Activated naive CD8-positive, alpha-beta T cell treated with anti-CD3 and anti-CD28 coated beads for 36 hours (primary cell): ENCODE data around the gene TAF11L3. TPM values are rescaled to one million over a fixed set of nuclear protein-coding genes. Genes with fewer than 3 reads are reported as not detected.
"Not testable (repeated sequence)": the region's sequence is repeated elsewhere in the genome, so short reads cannot be mapped to it uniquely, and the experiment has no call there.

Experiments used
- DNase-seq: peaks from one replicate; pipeline ENCODE4 v3.0.0; 2021
- H3K27ac Mint-ChIP-seq: one replicate; pipeline ENCODE4 v1.8.0; 2022; ENCODE audit warnings: mild to moderate bottlenecking, moderate library complexity, mixed read lengths
- H3K27me3 Mint-ChIP-seq: one replicate; pipeline ENCODE4 v1.8.0; 2022; ENCODE audit warnings: mild to moderate bottlenecking, mixed read lengths
- H3K36me3 Mint-ChIP-seq: one replicate; pipeline ENCODE4 v1.8.0; 2021; ENCODE audit warnings: mild to moderate bottlenecking, mixed read lengths
- H3K4me1 Mint-ChIP-seq: one replicate; pipeline ENCODE4 v1.8.0; 2021; ENCODE audit warnings: mixed read lengths
- H3K4me3 Mint-ChIP-seq: one replicate; pipeline ENCODE4 v1.8.0; 2022; ENCODE audit warnings: mild to moderate bottlenecking, moderate library complexity, mixed read lengths
- H3K9me3 Mint-ChIP-seq: one replicate; pipeline ENCODE4 v1.8.0; 2022; ENCODE audit warnings: mixed read lengths
- total RNA-seq, 2 experiments: library from RNA; stranded (reverse); gene quantifications; one replicate each; pipeline ENCODE4 v1.2.3, GENCODE V29; 2021

Gene TAF11L3
- not detected for total RNA-seq

GRCh38 chr5:17518067-17518466 is at the start of gene TAF11L3:
Gene TAF11L3, plus strand, starts transcription at chr5:17518367.
- H3K27ac Mint-ChIP-seq, DNase-seq, H3K4me3 Mint-ChIP-seq, H3K9me3 Mint-ChIP-seq, H3K27me3 Mint-ChIP-seq, H3K36me3 Mint-ChIP-seq, H3K4me1 Mint-ChIP-seq: not testable (repeated sequence)

- Mint-ChIP-seq H3K4me1 (no peaks in the 10 kb centered on the region), H3K27me3 (no peaks in the 10 kb centered on the region), H3K4me3 (no peak overlapping the region), H3K36me3 (no peaks in the 10 kb centered on the region), H3K9me3 (no peaks in the 10 kb centered on the region), H3K27ac (no peak overlapping the region)
- no peak for DNase-seq
These were observed 48.1 kb upstream of the TAF11L3 start for GRCh38 chr5:17470064-17470463.

GRCh38 chr5:17475064-17475463 is 43.1 kb upstream of the TAF11L3 start:
- not testable (repeated sequence) for H3K4me3 Mint-ChIP-seq, H3K27ac Mint-ChIP-seq, H3K4me1 Mint-ChIP-seq, H3K9me3 Mint-ChIP-seq, H3K36me3 Mint-ChIP-seq, DNase-seq, H3K27me3 Mint-ChIP-seq

GRCh38 chr5:17477043-17477442 is 41.1 kb upstream of the TAF11L3 start:
- Mint-ChIP-seq H3K27ac (no peak overlapping the region), H3K4me1 (no peaks in the 10 kb centered on the region), H3K27me3 (no peaks in the 10 kb centered on the region), H3K4me3 (no peak overlapping the region), H3K9me3 (no peaks in the 10 kb centered on the region), H3K36me3 (no peaks in the 10 kb centered on the region)
- DNase-seq, result no peak

GRCh38 chr5:17477573-17478265 is 40.4 kb upstream of the TAF11L3 start:
- Mint-ChIP-seq H3K4me3 (no peak overlapping the region), H3K4me1 (no peaks in the 10 kb centered on the region), H3K36me3 (no peaks in the 10 kb centered on the region), H3K27me3 (no peaks in the 10 kb centered on the region), H3K27ac (no peak overlapping the region), H3K9me3 (no peaks in the 10 kb centered on the region)
- DNase-seq, result no peak

GRCh38 chr5:17481378-17481777 is 36.8 kb upstream of the TAF11L3 start:
- Mint-ChIP-seq H3K27ac (no peak overlapping the region), H3K4me3 (no peak overlapping the region), H3K4me1 (no peaks in the 10 kb centered on the region)

GRCh38 chr5:17482790-17483189 is 35.4 kb upstream of the TAF11L3 start:
- Mint-ChIP-seq H3K4me1 (no peaks in the 10 kb centered on the region), H3K36me3 (no peaks in the 10 kb centered on the region), H3K27me3 (no peaks in the 10 kb centered on the region), H3K4me3 (no peak overlapping the region), H3K27ac (no peak overlapping the region), H3K9me3 (no peaks in the 10 kb centered on the region)
- no peak for DNase-seq

More at GRCh38 chr5:17481378-17481777, 36.8 kb upstream of the TAF11L3 start:
- no peak for DNase-seq
- no peaks in the 10 kb centered on the region for H3K9me3 Mint-ChIP-seq
- H3K36me3 Mint-ChIP-seq, result no peaks in the 10 kb centered on the region
- H3K27me3 Mint-ChIP-seq, result no peaks in the 10 kb centered on the region

GRCh38 chr5:17486464-17487173 is 31.5 kb upstream of the TAF11L3 start:
- not testable (repeated sequence) for H3K4me1 Mint-ChIP-seq, H3K36me3 Mint-ChIP-seq, H3K9me3 Mint-ChIP-seq, H3K27ac Mint-ChIP-seq, H3K27me3 Mint-ChIP-seq, H3K4me3 Mint-ChIP-seq, DNase-seq

GRCh38 chr5:17487174-17487512 is 31.0 kb upstream of the TAF11L3 start:
- H3K4me1 Mint-ChIP-seq, result no peaks in the 10 kb centered on the region
- no peak overlapping the region for H3K27ac Mint-ChIP-seq
- no peaks in the 10 kb centered on the region for H3K27me3 Mint-ChIP-seq
- no peaks in the 10 kb centered on the region for H3K36me3 Mint-ChIP-seq
- no peaks in the 10 kb centered on the region for H3K9me3 Mint-ChIP-seq
- no peak for DNase-seq
- no peak overlapping the region for H3K4me3 Mint-ChIP-seq

- not testable (repeated sequence) for H3K9me3 Mint-ChIP-seq, H3K27me3 Mint-ChIP-seq, H3K27ac Mint-ChIP-seq, H3K4me1 Mint-ChIP-seq, H3K36me3 Mint-ChIP-seq, H3K4me3 Mint-ChIP-seq, DNase-seq
These were observed 26.9 kb upstream of the TAF11L3 start for GRCh38 chr5:17491257-17491656.

- Mint-ChIP-seq H3K36me3 (no peaks in the 10 kb centered on the region), H3K4me1 (no peaks in the 10 kb centered on the region), H3K27me3 (no peaks in the 10 kb centered on the region), H3K27ac (no peak overlapping the region), H3K9me3 (peaks cover 1% of the 10 kb centered on the region), H3K4me3 (no peak overlapping the region)
- no peak for DNase-seq
These were observed 25.4 kb upstream of the TAF11L3 start for GRCh38 chr5:17492770-17493169.

- H3K4me1 Mint-ChIP-seq, result no peaks in the 10 kb centered on the region
- no peak overlapping the region for H3K27ac Mint-ChIP-seq
These were observed 20.7 kb upstream of the TAF11L3 start for GRCh38 chr5:17497446-17497845.

GRCh38 chr5:17497931-17498330 is 20.2 kb upstream of the TAF11L3 start, which contains the start of gene TAF11L2:
Gene TAF11L2, plus strand, starts transcription at chr5:17498231.
- H3K27ac Mint-ChIP-seq, H3K4me1 Mint-ChIP-seq, H3K9me3 Mint-ChIP-seq, DNase-seq, H3K36me3 Mint-ChIP-seq, H3K4me3 Mint-ChIP-seq, H3K27me3 Mint-ChIP-seq: not testable (repeated sequence)

More at GRCh38 chr5:17497446-17497845, 20.7 kb upstream of the TAF11L3 start:
- no peak for DNase-seq
- Mint-ChIP-seq H3K27me3 (no peaks in the 10 kb centered on the region), H3K4me3 (no peak overlapping the region), H3K36me3 (no peaks in the 10 kb centered on the region), H3K9me3 (peaks cover 5% of the 10 kb centered on the region)

- Mint-ChIP-seq H3K4me3 (no peak overlapping the region), H3K4me1 (no peaks in the 10 kb centered on the region), H3K27ac (no peak overlapping the region), H3K36me3 (no peaks in the 10 kb centered on the region), H3K9me3 (no peaks in the 10 kb centered on the region), H3K27me3 (no peaks in the 10 kb centered on the region)
- DNase-seq, result no peak
These were observed 6.3 kb upstream of the TAF11L3 start for GRCh38 chr5:17511775-17512325.

GRCh38 chr5:17517526-17517925 is 641 bp upstream of the TAF11L3 start:
- DNase-seq, H3K4me3 Mint-ChIP-seq, H3K27me3 Mint-ChIP-seq, H3K27ac Mint-ChIP-seq, H3K36me3 Mint-ChIP-seq, H3K4me1 Mint-ChIP-seq, H3K9me3 Mint-ChIP-seq: not testable (repeated sequence)

- not testable (repeated sequence) for H3K27me3 Mint-ChIP-seq, H3K4me3 Mint-ChIP-seq, H3K27ac Mint-ChIP-seq, H3K36me3 Mint-ChIP-seq, DNase-seq, H3K9me3 Mint-ChIP-seq, H3K4me1 Mint-ChIP-seq
These were observed 1.3 kb downstream of the TAF11L3 start for GRCh38 chr5:17519508-17519907.
